Activated T-cell treated with anti-CD3 and anti-CD28 coated beads for 1 hour (primary cell): Measurements from ENCODE around the gene GOPC.
A peak's percentile ranks its signal among the peaks of the same experiment; 100 is the strongest.

Experiments used
- DNase-seq: peaks from one replicate; pipeline ENCODE4 v3.0.0-alpha.2; 2020; ENCODE audit warnings: low read depth

Gene GOPC

GRCh38 chr6:117595099-117595923, 7.0 kb downstream of the GOPC start:
- DNase-seq, result no peak

- no peak for DNase-seq
Measured at GRCh38 chr6:117592983-117593759, 9.1 kb downstream of the GOPC start.

GRCh38 chr6:117591405-117591804, 10.9 kb downstream of the GOPC start:
- no peak for DNase-seq

- no peak for DNase-seq
Measured at GRCh38 chr6:117590447-117590846, 11.9 kb downstream of the GOPC start.

GRCh38 chr6:117585647-117586046, 16.7 kb downstream of the GOPC start:
- no peak for DNase-seq

GRCh38 chr6:117574198-117574597, 28.1 kb downstream of the GOPC start:
- DNase-seq, result no peak

GRCh38 chr6:117573006-117573680, 29.2 kb downstream of the GOPC start:
- DNase-seq, result no peak

GRCh38 chr6:117568831-117569410, 33.4 kb downstream of the GOPC start:
- no peak for DNase-seq

GRCh38 chr6:117568247-117568646, 34.1 kb downstream of the GOPC start:
- DNase-seq, result no peak

- no peak for DNase-seq
Measured at GRCh38 chr6:117564681-117565080, 37.6 kb downstream of the GOPC start.

GRCh38 chr6:117561128-117561527, 41.2 kb downstream of the GOPC start:
- DNase-seq, result no peak

GRCh38 chr6:117559299-117559698, 43.0 kb downstream of the GOPC start:
- DNase-seq, result no peak

- no peak for DNase-seq
Measured at GRCh38 chr6:117558818-117559217, 43.5 kb downstream of the GOPC start.

GRCh38 chr6:117557951-117558350, 44.4 kb downstream of the GOPC start:
- DNase-seq, result no peak

GRCh38 chr6:117555882-117556498, 46.3 kb downstream of the GOPC start:
- DNase-seq, result peak; percentile 57

- no peak for DNase-seq
Measured at GRCh38 chr6:117555262-117555849, 47.0 kb downstream of the GOPC start.

- DNase-seq, result no peak
Measured at GRCh38 chr6:117553142-117553541, 49.2 kb downstream of the GOPC start.

GRCh38 chr6:117552618-117553017, 49.7 kb downstream of the GOPC start:
- DNase-seq, result no peak

GRCh38 chr6:117550618-117551242, 51.6 kb downstream of the GOPC start:
- DNase-seq, result no peak

- no peak for DNase-seq
Measured at GRCh38 chr6:117550078-117550600, 52.2 kb downstream of the GOPC start.

- DNase-seq, result no peak
Measured at GRCh38 chr6:117549611-117550010, 52.7 kb downstream of the GOPC start.
